ENCODE data around the gene PLPPR2.
"Not testable (repeated sequence)": the region's sequence is repeated elsewhere in the genome, so short reads cannot be mapped to it uniquely, and the experiment has no call there.

Gene PLPPR2

GRCh38 chr19:11340099-11340467, 15.1 kb upstream of the PLPPR2 start:
- not testable (repeated sequence) for DNase-seq

- no peak for DNase-seq
Observed at GRCh38 chr19:11342429-11342828, 12.8 kb upstream of the PLPPR2 start.

GRCh38 chr19:11345122-11345803, 10.0 kb upstream of the PLPPR2 start:
- DNase-seq: no peak

- peak; percentile 99 for DNase-seq
Observed at GRCh38 chr19:11346104-11346940, 8.9 kb upstream of the PLPPR2 start, which contains the start of the genes CCDC159 and TMEM205. TSS of gene CCDC159 (plus strand) at chr19:11346519. CDS start at chr19:11346607, 88 bp downstream. TSS of gene TMEM205 (minus strand) at chr19:11346268. CDS start at chr19:11345619, 649 bp downstream.

- DNase-seq: no peak
Observed at GRCh38 chr19:11347546-11348039, 7.6 kb upstream of the PLPPR2 start.

- no peak for DNase-seq
Observed at GRCh38 chr19:11349171-11349570, 6.1 kb upstream of the PLPPR2 start.

- DNase-seq: not testable (repeated sequence)
Observed at GRCh38 chr19:11354102-11354501, 1.1 kb upstream of the PLPPR2 start.

- no peak for DNase-seq
Observed at GRCh38 chr19:11356074-11356397, 804 bp downstream of the PLPPR2 start.

GRCh38 chr19:11356676-11357550, 1.7 kb downstream of the PLPPR2 start:
- no peak for DNase-seq

- DNase-seq: no peak
Observed at GRCh38 chr19:11359421-11359820, 4.2 kb downstream of the PLPPR2 start.

- DNase-seq: no peak
Observed at GRCh38 chr19:11361037-11361770, 6.0 kb downstream of the PLPPR2 start.

- DNase-seq: no peak
Observed at GRCh38 chr19:11361771-11362731, 6.8 kb downstream of the PLPPR2 start.

GRCh38 chr19:11363881-11364280, 8.6 kb downstream of the PLPPR2 start:
- DNase-seq: no peak

- no peak for DNase-seq
Observed at GRCh38 chr19:11364296-11364904, 9.2 kb downstream of the PLPPR2 start.

GRCh38 chr19:11364935-11365334, 9.7 kb downstream of the PLPPR2 start:
- DNase-seq: no peak

- DNase-seq: no peak
Observed at GRCh38 chr19:11365557-11366117, 10.4 kb downstream of the PLPPR2 start.

- no peak for DNase-seq
Observed at GRCh38 chr19:11367528-11367927, 12.3 kb downstream of the PLPPR2 start.

GRCh38 chr19:11370744-11371143, 15.5 kb downstream of the PLPPR2 start:
- DNase-seq: no peak

GRCh38 chr19:11373166-11373884, 18.1 kb downstream of the PLPPR2 start:
- no peak for DNase-seq

Data from activated CD4-positive, alpha-beta T cell treated with anti-CD3 and anti-CD28 coated beads, Interleukin-2, amount 50 U/mL, for 4 hours (primary cell).